Measurements from ENCODE around the gene RUVBL1. TPM values are rescaled to one million over a fixed set of nuclear protein-coding genes. Genes with fewer than 3 reads are reported as not detected.

Gene RUVBL1
- total and polyA plus RNA-seq, 10 of the 15 experiments (the other 5 are each of a cell fraction or from before 2014, with no cell fraction given) = 15.2 to 142 (median 84.2) TPM

- TF ChIP-seq PKNOX1 (IDR thresholded peaks at IDR 0.05) (no peak), HDGF (IDR thresholded peaks at IDR 0.05) (no peak), PBX3 (IDR thresholded peaks at IDR 0.05; ENCODE audit: insufficient replicate concordance, low read depth, low read length) (no peak), BHLHE40 (IDR thresholded peaks at IDR 0.05; ENCODE audit: borderline replicate concordance in 1 of 2, low read depth in 2 of 2, low read length in 1 of 2) (no peak), RELB (IDR thresholded peaks at IDR 0.05; ENCODE audit: low read depth) (no peak), WRNIP1 (IDR thresholded peaks at IDR 0.05; ENCODE audit: borderline replicate concordance, low read depth, low read length) (no peak), CUX1 (IDR thresholded peaks at IDR 0.05; ENCODE audit: insufficient replicate concordance, low read depth, low read length) (no peak)
These were observed 39.0 kb downstream of the RUVBL1 start (continued) for GRCh38 chr3:128084675-128085021.
